HepG2 (cell line): Measurements from ENCODE around the gene LRRC25. TPM values are rescaled to one million over a fixed set of nuclear protein-coding genes. Genes with fewer than 3 reads are reported as not detected.

Experiments
- AKAP8 ChIP-seq: sonication (generic); formaldehyde crosslinking; IDR thresholded peaks from 2 replicates; pipeline ENCODE4 v1.5.1; 2020; ENCODE audit warnings: mild to moderate bottlenecking, missing genetic modification reagents
- CHCHD3 ChIP-seq: sonication (generic); formaldehyde crosslinking; IDR thresholded peaks from 2 replicates; pipeline ENCODE4 v1.8.0; 2022; ENCODE audit warnings: mild to moderate bottlenecking, missing genetic modification reagents, moderate library complexity
- DNMT1 ChIP-seq: sonication (generic); formaldehyde crosslinking; IDR thresholded peaks from 2 replicates; pipeline ENCODE4 v1.5.1; 2020; ENCODE audit warnings: mild to moderate bottlenecking, missing genetic modification reagents
- IRF2 ChIP-seq: IDR thresholded peaks from 2 replicates; pipeline ENCODE4 v1.6.1; 2018; ENCODE audit warnings: missing genetic modification reagents, missing compliant biosample characterization
- NONO ChIP-seq, 2 experiments: fragments of 450-650 bp in 1 of 2; sonication (generic) in 1 of 2; formaldehyde crosslinking in 1 of 2; IDR thresholded peaks in 1 of 2; conservative IDR thresholded peaks in 1 of 2; 2 replicates each; pipeline versions ENCODE4 v1.6.1 to v1.8.0; 2017 to 2022; ENCODE audit warnings: mild to moderate bottlenecking in 1 of 2, missing genetic modification reagents in 1 of 2, moderate library complexity in 1 of 2
- RAD21 ChIP-seq: fragments of 450-650 bp; formaldehyde crosslinking; IDR thresholded peaks from 2 replicates; pipeline ENCODE4 v1.5.0; 2020; ENCODE audit warnings: mild to moderate bottlenecking
- TEAD3 ChIP-seq: optimal IDR thresholded peaks from 2 replicates; pipeline ENCODE3; 2016; ENCODE audit warnings: borderline replicate concordance
- U2AF1 ChIP-seq: fragments of 200-400 bp; formaldehyde crosslinking; optimal IDR thresholded peaks from 2 replicates; pipeline ENCODE3; 2017; ENCODE audit warnings: mild to moderate bottlenecking, low read depth, low read length
- ZNF136 ChIP-seq: sonication (generic); formaldehyde crosslinking; IDR thresholded peaks from 2 replicates; pipeline ENCODE4 v1.8.1; 2022; ENCODE audit warnings: low read depth, mild to moderate bottlenecking, moderate library complexity, missing genetic modification reagents
- ZNF577 ChIP-seq: sonication (generic); formaldehyde crosslinking; IDR thresholded peaks from 2 replicates; pipeline ENCODE4 v1.4.0; 2020; ENCODE audit warnings: mild to moderate bottlenecking, low read depth, missing genetic modification reagents, borderline replicate concordance
- ZNF609 ChIP-seq: sonication (generic); formaldehyde crosslinking; IDR thresholded peaks from 2 replicates; pipeline ENCODE4 v1.4.0; 2020; ENCODE audit warnings: mild to moderate bottlenecking, missing genetic modification reagents, borderline replicate concordance
- ZNF891 ChIP-seq: sonication (generic); formaldehyde crosslinking; IDR thresholded peaks from 2 replicates; pipeline ENCODE4 v1.5.0; 2020; ENCODE audit warnings: mild to moderate bottlenecking, missing genetic modification reagents
- polyA plus RNA-seq, 8 experiments: library from polyadenylated mRNA; depleted of rRNA in 3 of 8; stranded (reverse) in 7 of 8; unstranded in 1 of 8; fragments of >200 nt; fragmentation: Illumina TruSeq in 4 of 8; extraction: Trizol in 4 of 8; gene quantifications; 2 replicates each; pipeline versions ENCODE4 v1.2.1 to v1.2.3, GENCODE V29; 2011 to 2016; ENCODE audit warnings: low read depth in 4 of 8, missing spikeins in 1 of 8, mixed read lengths in 1 of 8; ENCODE audit not compliant: insufficient read depth in 1 of 8
- total RNA-seq, 5 experiments: library from RNA; depleted of rRNA; stranded (reverse); fragments of >200 nt; fragmentation: Illumina TruSeq; extraction: Trizol; gene quantifications; 2 replicates each; pipeline ENCODE4 v1.2.3, GENCODE V29; 2016; ENCODE audit warnings: low read depth in 1 of 5
- TF ChIP-seq, protein P1 (sequence below), 2 experiments: sonication (generic) in 1 of 2; formaldehyde crosslinking in 1 of 2; IDR thresholded peaks; 2 replicates each; pipeline versions ENCODE4 v1.5.1 to v1.6.1; 2011 to 2020; ENCODE audit warnings: borderline replicate concordance in 1 of 2, low read depth in 1 of 2, low read length in 1 of 2, mild to moderate bottlenecking in 1 of 2, missing genetic modification reagents in 1 of 2, moderate library complexity in 1 of 2
- TF ChIP-seq, protein P2 (sequence below): sonication (generic); formaldehyde crosslinking; IDR thresholded peaks from 2 replicates; pipeline ENCODE4 v1.5.1; 2020; ENCODE audit warnings: missing genetic modification reagents, mild to moderate bottlenecking, borderline replicate concordance
- TF ChIP-seq, protein P3 (sequence below): sonication (generic); formaldehyde crosslinking; IDR thresholded peaks from 2 replicates; pipeline ENCODE4 v1.4.0; 2020; ENCODE audit warnings: missing genetic modification reagents

Gene LRRC25
- total and polyA plus RNA-seq, 2 of the 13 experiments (the other 11 are each of a cell fraction or from before 2014, with no cell fraction given) = 0.13 to 0.53 TPM

DNA sequence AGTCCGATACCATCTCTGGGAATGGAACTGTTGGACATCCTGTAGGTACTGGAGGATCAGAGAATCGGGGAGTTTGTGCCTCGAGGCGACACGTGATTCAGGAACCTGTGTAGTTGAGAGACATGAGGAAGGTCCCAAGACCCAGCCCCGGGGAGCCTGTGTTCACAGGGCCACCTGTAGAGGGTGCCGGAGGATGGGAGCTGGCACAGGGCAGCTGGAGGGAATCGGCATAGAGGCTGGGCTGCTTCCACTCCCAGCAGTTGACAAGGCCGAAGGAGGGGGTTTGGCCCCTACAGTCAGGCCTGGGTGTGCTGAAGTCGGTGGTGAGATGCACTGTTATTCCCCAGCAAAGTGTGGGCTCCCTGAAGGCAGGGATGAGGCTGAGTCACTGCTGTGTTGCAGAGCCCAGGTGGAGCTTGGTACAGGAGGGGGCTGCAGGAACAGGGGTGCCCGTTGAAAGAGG is 43.0 kb upstream of the LRRC25 start (continued):
- no peak for TF ChIP-seq ZNF891 (CRISPR knock-in tag)
- no peak for TF ChIP-seq AKAP8 (CRISPR knock-in tag)
- peak; percentile 39 for TF ChIP-seq RAD21 (CRISPR knock-in tag)
- TF ChIP-seq DNMT1 (CRISPR knock-in tag) = no peak
- TF ChIP-seq ZNF609 (CRISPR knock-in tag) = no peak
- TF ChIP-seq IRF2 (CRISPR knock-in tag) = no peak
- no peak for TF ChIP-seq TEAD3 (CRISPR knock-in tag)
- TF ChIP-seq, protein P1, sequence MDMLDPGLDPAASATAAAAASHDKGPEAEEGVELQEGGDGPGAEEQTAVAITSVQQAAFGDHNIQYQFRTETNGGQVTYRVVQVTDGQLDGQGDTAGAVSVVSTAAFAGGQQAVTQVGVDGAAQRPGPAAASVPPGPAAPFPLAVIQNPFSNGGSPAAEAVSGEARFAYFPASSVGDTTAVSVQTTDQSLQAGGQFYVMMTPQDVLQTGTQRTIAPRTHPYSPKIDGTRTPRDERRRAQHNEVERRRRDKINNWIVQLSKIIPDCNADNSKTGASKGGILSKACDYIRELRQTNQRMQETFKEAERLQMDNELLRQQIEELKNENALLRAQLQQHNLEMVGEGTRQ (IDR thresholded peaks at IDR 0.05; ENCODE audit: low read depth, low read length) = 0 out of 2 replicates have a peak, but pooled peaks have one; percentile 12
- TF ChIP-seq, protein P1 (CRISPR knock-in tag; IDR thresholded peaks at IDR 0.05; ENCODE audit: borderline replicate concordance) = no peak
- TF ChIP-seq ZNF136 (CRISPR knock-in tag) = 0 out of 2 replicates have a peak, but pooled peaks have one; percentile 56
- TF ChIP-seq ZNF577 (CRISPR knock-in tag) = no peak
- TF ChIP-seq, protein P2, sequence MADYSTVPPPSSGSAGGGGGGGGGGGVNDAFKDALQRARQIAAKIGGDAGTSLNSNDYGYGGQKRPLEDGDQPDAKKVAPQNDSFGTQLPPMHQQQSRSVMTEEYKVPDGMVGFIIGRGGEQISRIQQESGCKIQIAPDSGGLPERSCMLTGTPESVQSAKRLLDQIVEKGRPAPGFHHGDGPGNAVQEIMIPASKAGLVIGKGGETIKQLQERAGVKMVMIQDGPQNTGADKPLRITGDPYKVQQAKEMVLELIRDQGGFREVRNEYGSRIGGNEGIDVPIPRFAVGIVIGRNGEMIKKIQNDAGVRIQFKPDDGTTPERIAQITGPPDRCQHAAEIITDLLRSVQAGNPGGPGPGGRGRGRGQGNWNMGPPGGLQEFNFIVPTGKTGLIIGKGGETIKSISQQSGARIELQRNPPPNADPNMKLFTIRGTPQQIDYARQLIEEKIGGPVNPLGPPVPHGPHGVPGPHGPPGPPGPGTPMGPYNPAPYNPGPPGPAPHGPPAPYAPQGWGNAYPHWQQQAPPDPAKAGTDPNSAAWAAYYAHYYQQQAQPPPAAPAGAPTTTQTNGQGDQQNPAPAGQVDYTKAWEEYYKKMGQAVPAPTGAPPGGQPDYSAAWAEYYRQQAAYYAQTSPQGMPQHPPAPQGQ (CRISPR knock-in tag) = peak; percentile 87; the same call in 1 of the 2 replicates
- TF ChIP-seq CHCHD3 = 0 out of 2 replicates have a peak, but pooled peaks have one; percentile 45
- no peak for TF ChIP-seq NONO (IDR thresholded peaks at IDR 0.05)
- TF ChIP-seq NONO (CRISPR knock-in tag; conservative IDR thresholded peaks at IDR 0.05) = 0 out of 2 replicates have a peak, but pooled peaks have one; percentile 2
- TF ChIP-seq, protein P3, sequence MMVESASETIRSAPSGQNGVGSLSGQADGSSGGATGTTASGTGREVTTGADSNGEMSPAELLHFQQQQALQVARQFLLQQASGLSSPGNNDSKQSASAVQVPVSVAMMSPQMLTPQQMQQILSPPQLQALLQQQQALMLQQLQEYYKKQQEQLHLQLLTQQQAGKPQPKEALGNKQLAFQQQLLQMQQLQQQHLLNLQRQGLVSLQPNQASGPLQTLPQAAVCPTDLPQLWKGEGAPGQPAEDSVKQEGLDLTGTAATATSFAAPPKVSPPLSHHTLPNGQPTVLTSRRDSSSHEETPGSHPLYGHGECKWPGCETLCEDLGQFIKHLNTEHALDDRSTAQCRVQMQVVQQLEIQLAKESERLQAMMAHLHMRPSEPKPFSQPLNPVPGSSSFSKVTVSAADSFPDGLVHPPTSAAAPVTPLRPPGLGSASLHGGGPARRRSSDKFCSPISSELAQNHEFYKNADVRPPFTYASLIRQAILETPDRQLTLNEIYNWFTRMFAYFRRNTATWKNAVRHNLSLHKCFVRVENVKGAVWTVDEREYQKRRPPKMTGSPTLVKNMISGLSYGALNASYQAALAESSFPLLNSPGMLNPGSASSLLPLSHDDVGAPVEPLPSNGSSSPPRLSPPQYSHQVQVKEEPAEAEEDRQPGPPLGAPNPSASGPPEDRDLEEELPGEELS (CRISPR knock-in tag) = no peak
- TF ChIP-seq U2AF1 = peak; percentile 48
